GM19452 (cell line): ENCODE measurements around the gene GAL3ST2.

Source experiments
- ATAC-seq: cut with Tn5 transposase; IDR thresholded peaks from one replicate; pipeline ENCODE4 v1.9.1; 2021; ENCODE audit not compliant: unreplicated experiment

Gene GAL3ST2

GRCh38 chr2:241842620-241843211, 66.1 kb downstream of the GAL3ST2 start:
- ATAC-seq, result no peak

- ATAC-seq, result no peak
Measured at GRCh38 chr2:241843321-241844065, 66.9 kb downstream of the GAL3ST2 start.

DNA sequence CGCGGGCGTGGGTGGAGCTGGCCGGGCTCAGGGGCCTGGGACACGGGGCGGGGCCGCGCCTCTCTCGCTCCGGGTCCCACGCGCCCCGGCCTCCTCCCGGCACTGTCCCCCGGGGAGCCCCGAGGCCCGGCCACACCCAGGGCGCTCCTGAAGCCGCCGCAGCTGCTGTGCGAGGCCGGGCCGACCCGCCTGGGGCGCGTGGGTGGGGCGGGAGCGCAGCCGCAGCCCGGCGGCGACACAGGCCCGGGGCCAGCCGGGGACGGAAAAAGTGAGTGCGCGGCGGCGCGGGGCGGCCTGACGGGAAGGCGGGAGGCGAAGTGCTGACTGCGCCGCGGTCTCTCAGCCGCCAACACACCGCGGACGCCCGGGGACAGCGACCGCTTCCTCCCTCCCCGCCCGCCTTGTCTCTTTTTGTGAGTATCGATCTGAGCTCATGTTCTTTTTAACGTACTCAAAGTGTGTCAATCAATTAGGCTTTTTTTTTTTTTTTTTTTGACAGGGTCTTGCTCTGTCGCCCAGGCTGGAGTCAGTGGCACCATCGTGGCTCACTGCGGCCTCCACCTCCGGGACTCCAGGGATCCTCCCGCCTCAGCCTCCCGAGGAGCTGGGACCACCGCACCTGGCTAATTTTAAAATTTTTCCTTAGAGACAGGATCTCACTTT, 67.6 kb downstream of the GAL3ST2 start:
- ATAC-seq, result peak; percentile 71

DNA sequence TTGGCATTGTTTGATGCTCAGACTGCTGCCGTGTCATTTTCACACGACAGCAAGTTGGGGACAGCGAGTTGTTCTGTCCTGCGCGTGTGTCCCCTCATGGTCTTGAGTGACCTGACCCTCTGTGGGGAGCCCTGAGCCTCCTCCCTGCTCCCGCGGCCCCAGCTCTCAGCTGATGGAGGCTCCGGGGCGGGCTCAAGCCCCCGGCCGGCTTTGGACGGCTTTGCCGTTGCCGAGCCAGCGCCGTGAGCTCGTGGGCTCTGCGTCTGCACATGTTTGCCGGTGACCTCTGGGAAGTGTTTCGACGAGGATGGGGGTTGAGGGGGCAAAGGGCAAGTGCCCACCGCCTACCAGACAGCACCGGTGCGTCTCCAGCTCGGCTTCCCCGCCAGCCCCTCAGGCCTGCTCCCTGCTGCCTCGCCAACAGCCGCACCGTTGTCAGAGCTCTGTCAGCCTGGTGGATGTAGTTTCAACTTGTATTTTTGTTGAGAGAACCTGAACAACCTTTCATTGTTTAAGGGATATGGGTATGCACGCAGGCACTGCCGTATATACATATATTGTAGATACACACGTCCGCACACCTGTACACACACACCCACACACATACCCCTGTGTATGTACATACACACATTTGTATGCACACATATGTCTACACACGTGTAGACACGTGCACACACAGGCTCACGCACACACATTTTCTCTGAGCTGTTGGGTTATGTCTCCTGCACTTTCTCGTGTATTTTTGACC, 68.4 kb downstream of the GAL3ST2 start:
- ATAC-seq, result no peak

GRCh38 chr2:241846406-241846805, 69.8 kb downstream of the GAL3ST2 start:
- ATAC-seq, result no peak

- ATAC-seq, result no peak
Measured at GRCh38 chr2:241848761-241849615, 72.4 kb downstream of the GAL3ST2 start.

- no peak for ATAC-seq
Measured at GRCh38 chr2:241849616-241850543, 73.3 kb downstream of the GAL3ST2 start.

DNA sequence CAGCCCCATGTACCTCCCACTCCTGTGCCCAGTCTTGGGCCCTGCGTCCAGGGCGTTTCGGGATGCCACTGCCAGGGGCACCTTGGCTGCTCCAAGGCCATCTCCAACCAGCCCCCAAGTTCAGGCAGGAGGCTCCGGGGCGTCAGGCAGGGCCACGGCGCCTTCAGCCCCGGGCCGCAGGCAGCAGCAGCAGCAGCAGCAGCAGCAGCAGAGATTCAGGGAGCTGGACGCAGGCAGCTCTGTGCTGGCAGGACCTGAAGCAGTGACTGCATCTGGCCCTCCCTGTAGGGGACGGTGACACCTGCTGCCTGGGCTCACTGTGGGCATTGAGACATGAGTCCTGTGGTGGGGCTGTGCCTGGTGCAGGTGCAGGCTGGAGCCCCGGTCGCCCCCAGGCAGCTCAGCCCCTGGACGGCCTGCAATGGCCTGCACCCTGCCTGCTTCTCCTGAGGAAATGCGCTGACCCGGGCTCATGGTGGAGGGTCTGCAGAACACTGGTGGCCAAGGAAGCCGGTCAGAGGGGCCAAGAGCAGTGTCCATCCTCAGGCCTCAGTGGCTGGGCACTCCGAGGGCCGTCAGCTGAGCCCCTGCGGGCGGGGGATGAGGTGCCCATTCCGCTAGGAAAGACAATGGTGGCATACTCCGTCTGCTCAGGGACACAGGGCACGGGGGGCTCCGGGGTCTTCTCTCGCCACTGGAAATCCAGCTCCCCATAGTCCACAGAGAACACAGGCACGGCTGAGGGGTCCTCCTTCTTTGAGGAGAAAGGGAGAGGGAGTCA, 74.1 kb downstream of the GAL3ST2 start:
- ATAC-seq, result no peak

GRCh38 chr2:241851325-241852115, 74.9 kb downstream of the GAL3ST2 start:
- ATAC-seq, result no peak

DNA sequence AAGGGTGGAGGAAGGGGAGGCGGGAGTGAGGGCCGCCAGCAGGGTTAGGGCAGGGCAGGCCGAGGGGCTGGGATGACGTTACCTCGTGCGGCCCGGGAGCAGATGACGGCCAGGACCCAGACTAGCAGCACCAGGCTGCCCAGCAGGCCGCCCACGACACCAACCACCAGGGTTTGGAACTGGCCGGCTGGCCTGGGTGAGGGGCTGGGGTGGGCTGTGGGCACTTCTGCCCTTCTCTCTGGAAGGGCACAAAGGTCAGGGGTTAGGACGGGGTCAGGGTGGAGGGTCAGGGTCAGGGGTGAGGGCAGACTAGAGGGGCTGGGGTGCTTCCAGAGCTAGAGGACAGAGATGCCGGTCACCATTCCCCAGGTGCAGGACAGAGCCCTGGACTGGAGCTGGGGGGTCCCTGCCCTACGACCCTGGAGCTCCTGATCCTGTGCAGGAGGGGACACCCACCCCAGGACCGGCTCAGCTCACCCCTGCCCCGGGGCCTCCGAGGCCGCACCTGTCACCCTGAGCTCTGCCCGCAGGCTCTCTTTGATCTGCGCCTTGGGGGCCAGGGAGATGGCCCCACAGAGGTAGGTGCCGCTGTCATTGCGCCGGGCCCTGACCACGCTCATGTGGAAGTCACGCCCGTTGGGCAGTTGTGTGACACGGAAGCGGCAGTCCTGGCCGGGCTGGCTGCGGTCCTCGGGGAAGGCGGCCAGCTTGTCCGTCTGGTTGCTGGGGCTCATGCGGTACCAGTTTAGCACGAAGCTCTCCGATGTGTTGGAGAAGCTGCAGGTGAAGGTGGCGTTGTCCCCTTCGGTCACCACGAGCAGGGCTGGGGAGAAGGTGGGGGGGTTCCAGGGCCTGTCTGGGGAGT, 75.7 kb downstream of the GAL3ST2 start:
- no peak for ATAC-seq

DNA sequence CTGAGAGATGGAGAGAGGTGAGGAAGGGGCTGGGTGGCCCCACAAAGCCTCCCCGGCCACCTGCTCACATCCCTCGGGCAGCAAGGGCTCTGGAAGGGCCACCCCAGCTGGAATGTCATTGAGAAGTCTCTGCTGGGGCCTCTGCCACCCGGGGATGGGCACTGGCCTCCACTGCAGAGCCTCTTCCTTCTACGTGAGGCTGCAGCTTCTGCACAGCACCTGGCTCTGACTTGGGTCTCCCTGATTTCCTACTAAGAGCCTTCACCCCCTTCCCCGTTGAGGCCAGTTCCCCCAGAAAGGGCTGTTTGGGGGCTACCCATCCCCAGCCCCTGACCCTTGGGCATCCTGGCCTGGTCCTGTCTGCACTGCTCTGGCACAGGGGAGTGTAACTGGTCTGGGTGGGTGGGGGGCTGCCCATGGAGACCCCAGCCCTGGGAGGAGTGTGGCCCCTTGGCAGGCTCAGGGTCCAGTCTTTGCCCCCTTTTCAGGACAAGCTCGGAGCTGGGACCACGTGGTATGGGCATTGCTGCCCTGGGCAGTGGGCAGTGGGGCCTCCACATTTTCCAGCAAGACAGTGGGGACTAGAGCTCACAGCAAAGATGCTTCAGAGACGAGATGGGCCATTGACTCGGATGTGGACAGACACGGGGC, 76.5 kb downstream of the GAL3ST2 start:
- ATAC-seq, result no peak
